Endothelial cell of umbilical vein (primary cell): ENCODE results near the gene CD74. TPM values are rescaled to one million over a fixed set of nuclear protein-coding genes. Genes with fewer than 3 reads are reported as not detected.

ENCODE experiments used
- BruUV-seq: library from RNA; stranded (reverse); fragments of 400-500 nt; replicated peaks from 2 replicates; lab custom pipeline; 2021; lab: Mats Ljungman, UMichigan
- CTCF ChIA-PET: fragments of 300-600, 350-600 bp; sonication (Branson Sonifier 250); formaldehyde crosslinking; loops from one replicate; lab custom pipeline; 2021; ENCODE audit warnings: antibody characterized with exemption, inconsistent platforms; lab: Charles Lee
- POLR2A ChIA-PET: fragments of 300-600, 350-600 bp; sonication (Branson Sonifier 250); formaldehyde crosslinking; loops from one replicate; lab custom pipeline; 2021; ENCODE audit warnings: antibody characterized with exemption, inconsistent platforms; lab: Charles Lee
- DNase-seq: peaks from one replicate; pipeline ENCODE4 v3.0.0-alpha.2; 2011; ENCODE audit warnings: low read depth, low spot score
- FAIRE-seq: peaks from 2 replicates; lab custom pipeline; 2011; peaks lifted over from hg19 to GRCh38; lab: Jason Lieb, UNC
- H2AFZ ChIP-seq: 2 replicates; pipeline ENCODE4 v1.6.0; 2012; ENCODE audit warnings: low read depth, low read length, control low read depth, inconsistent platforms
- H3K27ac ChIP-seq: 2 replicates; pipeline ENCODE4 v1.5.1; 2011; ENCODE audit warnings: low read depth, mild to moderate bottlenecking, control low read depth, low read length, moderate library complexity; ENCODE audit not compliant: insufficient read depth
- H3K27me3 ChIP-seq, 2 experiments: 2 replicates each; pipeline versions ENCODE4 v1.6.0 to v1.6.1; 2011; ENCODE audit warnings: low read length in 2 of 2, mixed read lengths in 1 of 2; ENCODE audit not compliant: control insufficient read depth in 2 of 2, insufficient read depth in 2 of 2
- H3K36me3 ChIP-seq, 2 experiments: 2 replicates in 1 of 2; 3 replicates in 1 of 2; pipeline ENCODE4 v1.5.1; 2011; ENCODE audit warnings: low read length in 2 of 2, mild to moderate bottlenecking in 1 of 2, moderate library complexity in 1 of 2; ENCODE audit not compliant: control insufficient read depth in 2 of 2, insufficient read depth in 2 of 2; ENCODE audit errors: extremely low read depth in 1 of 2
- H3K4me1 ChIP-seq: 3 replicates; pipeline ENCODE4 v1.5.1; 2011; ENCODE audit warnings: mild to moderate bottlenecking, low read length; ENCODE audit not compliant: control insufficient read depth, insufficient read depth; ENCODE audit errors: extremely low read depth
- H3K4me2 ChIP-seq: 2 replicates; pipeline ENCODE4 v1.6.1; 2011; ENCODE audit warnings: low read length, control low read depth, mixed read lengths; ENCODE audit not compliant: insufficient read depth
- H3K4me3 ChIP-seq, 3 experiments: fragments of 200-600 bp in 1 of 3; sonication (generic), shearing (Covaris generic) in 1 of 3; replicated peaks in 1 of 3; 2 replicates each; pipeline ENCODE4 v1.5.1; 2011 to 2016; ENCODE audit warnings: control low read depth in 3 of 3, low read length in 3 of 3, mild to moderate bottlenecking in 2 of 3, inconsistent platforms in 1 of 3, low read depth in 1 of 3, moderate library complexity in 1 of 3; ENCODE audit not compliant: insufficient read depth in 1 of 3
- H3K79me2 ChIP-seq: 2 replicates; pipeline ENCODE4 v1.6.0; 2012; ENCODE audit warnings: low read length, inconsistent platforms; ENCODE audit not compliant: control insufficient read depth, insufficient read depth
- H3K9ac ChIP-seq: replicated peaks from 2 replicates; pipeline ENCODE3; 2011; ENCODE audit warnings: low read length, control low read depth; ENCODE audit not compliant: insufficient read depth; ENCODE audit errors: extremely low read depth
- H3K9me1 ChIP-seq: replicated peaks from 3 replicates; pipeline ENCODE4 v1.6.0; 2011; ENCODE audit warnings: mild to moderate bottlenecking, low read length; ENCODE audit not compliant: control insufficient read depth, insufficient read depth; ENCODE audit errors: extremely low read depth
- H3K9me3 ChIP-seq: replicated peaks from 2 replicates; pipeline ENCODE4 v1.5.1; 2012; ENCODE audit warnings: low read length, inconsistent platforms; ENCODE audit not compliant: control insufficient read depth, insufficient read depth
- H4K20me1 ChIP-seq: replicated peaks from 2 replicates; pipeline ENCODE3; 2011; ENCODE audit warnings: mild to moderate bottlenecking, low read length; ENCODE audit not compliant: control insufficient read depth, insufficient read depth; ENCODE audit errors: extremely low read depth
- CTCF ChIP-seq, 2 donors: IDR thresholded peaks; 1 replicate in 1 of 2; 2 replicates in 1 of 2; pipeline ENCODE4 v1.5.1; 2011; ENCODE audit warnings: low read length in 2 of 2, mild to moderate bottlenecking in 2 of 2, moderate library complexity in 2 of 2, control low read depth in 1 of 2, inconsistent platforms in 1 of 2, low read depth in 1 of 2; ENCODE audit not compliant: insufficient read depth in 1 of 2; ENCODE audit errors: extremely low read depth in 1 of 2
- EZH2 ChIP-seq: IDR thresholded peaks from 2 replicates; pipeline ENCODE4 v1.6.1; 2012; ENCODE audit warnings: borderline replicate concordance, low read depth, mild to moderate bottlenecking, moderate library complexity, low read length, inconsistent platforms; ENCODE audit not compliant: severe bottlenecking
- FOS ChIP-seq: IDR thresholded peaks from 2 replicates; pipeline ENCODE4 v1.6.1; 2011; ENCODE audit warnings: mild to moderate bottlenecking, low read length, moderate library complexity, borderline replicate concordance; ENCODE audit not compliant: insufficient read depth
- GATA2 ChIP-seq: IDR thresholded peaks from 2 replicates; pipeline ENCODE4 v1.7.0; 2011; ENCODE audit warnings: low read depth, mild to moderate bottlenecking, moderate library complexity, mixed read lengths, low read length; ENCODE audit not compliant: insufficient read length, insufficient read depth
- JUN ChIP-seq: IDR thresholded peaks from 2 replicates; pipeline ENCODE4 v1.6.1; 2011; ENCODE audit warnings: borderline replicate concordance, low read depth; ENCODE audit not compliant: insufficient read length, insufficient read depth
- MAX ChIP-seq: IDR thresholded peaks from 2 replicates; pipeline ENCODE4 v1.6.1; 2011; ENCODE audit not compliant: insufficient read depth, insufficient read length
- MYC ChIP-seq: IDR thresholded peaks from one replicate; pipeline ENCODE4 v1.6.1; 2011; ENCODE audit warnings: mild to moderate bottlenecking, low read depth, low read length
- POLR2A ChIP-seq: IDR thresholded peaks from 2 replicates; pipeline ENCODE4 v1.6.1; 2012; ENCODE audit warnings: low read depth, mild to moderate bottlenecking, control low read depth, low read length
- POLR2AphosphoS5 ChIP-seq: IDR thresholded peaks from 2 replicates; pipeline ENCODE4 v1.6.1; 2012; ENCODE audit warnings: low read depth, mild to moderate bottlenecking, control low read depth, low read length, moderate library complexity; ENCODE audit not compliant: insufficient read depth
- dilution Hi-C: fragments of 300-500 bp; cut with MboI; formaldehyde crosslinking; loops from one replicate; pipeline ENCODE4 v1.15.0; 2019; ENCODE audit warnings: low sequenced_read_pairs; ENCODE audit not compliant: extremely low pct_ligation_motif_present
- intact Hi-C: fragments of 100-400 bp; cut with micrococcal nuclease; formaldehyde crosslinking; loops from one replicate; pipeline ENCODE4 v1.10.0; 2022
- polyA plus RNA-seq, 4 experiments: library from polyadenylated mRNA; depleted of rRNA in 3 of 4; stranded (reverse) in 3 of 4; unstranded in 1 of 4; fragments of >200 nt; gene quantifications; 2 replicates each; pipeline versions ENCODE4 v1.2.1 to v1.2.3, GENCODE V29; 2011 to 2012; ENCODE audit warnings: missing spikeins in 1 of 4
- total RNA-seq: library from RNA; stranded (reverse); gene quantifications from 2 replicates; pipeline ENCODE4 v1.2.3, GENCODE V29; 2021

CD74 gene
- total and polyA plus RNA-seq, 2 donors (not counting 3 experiments of a cell fraction or from before 2014, with no cell fraction given): 0.62 to 1.3 TPM

- BruUV-seq: no TSS peak
- intact Hi-C loops: no loop called here
- Histone ChIP-seq H3K36me3 (peaks cover 8 to 48% of the 10 kb centered on the region in 2 experiments), H3K79me2 (no peaks in the 10 kb centered on the region), H2AFZ (no peak overlapping the region), H3K9me3 (no peaks in the 10 kb centered on the region), H3K4me3 (no peak overlapping the region), H3K9ac (no peak overlapping the region), H3K9me1 (no peaks in the 10 kb centered on the region), H3K27me3 (no peaks in the 10 kb centered on the region), H3K4me2 (no peak overlapping the region), H4K20me1 (no peaks in the 10 kb centered on the region), H3K4me1 (no peaks in the 10 kb centered on the region), H3K27ac (no peak overlapping the region)
- DNase-seq (no peak), FAIRE-seq (no peak)
- dilution Hi-C loops: no loop called here
- POLR2A ChIA-PET: interaction anchor here (0.7 kb wide), 1 partner anchor 154 kb away, joined by 5 read pairs; no protein-coding TSS in a partner anchor
- CTCF ChIA-PET: interaction anchor here (0.7 to 6.1 kb wide), 2 partner anchors 13 to 40 kb away, joined by 3 to 70 read pairs; no protein-coding TSS in a partner anchor
- no peak for TF ChIP-seq GATA2
- no peak for TF ChIP-seq POLR2AphosphoS5
- no peak for TF ChIP-seq FOS
- TF ChIP-seq EZH2: no peak
- TF ChIP-seq POLR2A: no peak
- no peak for TF ChIP-seq JUN
- no peak for TF ChIP-seq MYC
These were observed 17.6 kb downstream of the CD74 start for GRCh38 chr5:150394912-150395687.

GRCh38 chr5:150394131-150394530, 18.6 kb downstream of the CD74 start:
- H3K9me3 ChIP-seq: no peaks in the 10 kb centered on the region
- peaks cover 8 to 48% of the 10 kb centered on the region in 2 experiments for H3K36me3 ChIP-seq
- H3K27me3 ChIP-seq: no peaks in the 10 kb centered on the region
- H3K4me3 ChIP-seq: no peak overlapping the region
- H3K9ac ChIP-seq: no peak overlapping the region
- ChIA-PET POLR2A (no interaction called here), CTCF (interaction anchor here (0.7 to 6.1 kb wide), 2 partner anchors 12 to 41 kb away, joined by 3 to 70 read pairs; no protein-coding TSS in a partner anchor)
- no peaks in the 10 kb centered on the region for H3K79me2 ChIP-seq
- no TSS peak for BruUV-seq
- dilution Hi-C loops (no loop called here), intact Hi-C loops (no loop called here)
- no peak overlapping the region for H3K4me2 ChIP-seq
- TF ChIP-seq GATA2: no peak
- TF ChIP-seq JUN: no peak
- no peak for TF ChIP-seq FOS
- TF ChIP-seq CTCF (IDR thresholded peaks at IDR 0.05; ENCODE audit: extremely low read depth in 1 of 2, insufficient read depth in 1 of 2, low read depth in 1 of 2, low read length in 2 of 2): no peak
- TF ChIP-seq POLR2A: no peak
- no peak for TF ChIP-seq EZH2
- no peak for TF ChIP-seq POLR2AphosphoS5
- no peak for TF ChIP-seq MYC
- no peak for TF ChIP-seq MAX
- peak; percentile 11 for DNase-seq
- H4K20me1 ChIP-seq: no peaks in the 10 kb centered on the region
- no peaks in the 10 kb centered on the region for H3K9me1 ChIP-seq
- H3K27ac ChIP-seq: no peak overlapping the region
- H2AFZ ChIP-seq: no peak overlapping the region
- no peak for FAIRE-seq
- no peaks in the 10 kb centered on the region for H3K4me1 ChIP-seq
